H7 (cell line): ENCODE results near the gene TRPV3. TPM values are rescaled to one million over a fixed set of nuclear protein-coding genes. Genes with fewer than 3 reads are reported as not detected.
A peak's percentile ranks its signal among the peaks of the same experiment; 100 is the strongest.

Source experiments
- DNase-seq: peaks from one replicate; pipeline ENCODE4 v3.0.0; 2012
- H3K27me3 ChIP-seq: 2 replicates; pipeline ENCODE4 v1.6.0; 2011; ENCODE audit warnings: mild to moderate bottlenecking, low read length; ENCODE audit not compliant: control insufficient read depth, insufficient read depth
- H3K36me3 ChIP-seq: replicated peaks from 2 replicates; pipeline ENCODE4 v1.5.1; 2011; ENCODE audit warnings: low read length; ENCODE audit not compliant: control insufficient read depth, insufficient read depth
- H3K4me3 ChIP-seq: 2 replicates; pipeline ENCODE4 v1.5.1; 2011; ENCODE audit warnings: low read depth, mild to moderate bottlenecking, control low read depth, low read length, moderate library complexity; ENCODE audit not compliant: insufficient read depth
- total RNA-seq: library from RNA; depleted of rRNA; stranded (reverse); fragments of >200 nt; shearing (Covaris generic); gene quantifications from 2 replicates; pipeline ENCODE4 v1.2.3, GENCODE V29; 2014

Gene TRPV3
- total RNA-seq, 1 experiment from 2014 or later: 0.69 TPM

DNA sequence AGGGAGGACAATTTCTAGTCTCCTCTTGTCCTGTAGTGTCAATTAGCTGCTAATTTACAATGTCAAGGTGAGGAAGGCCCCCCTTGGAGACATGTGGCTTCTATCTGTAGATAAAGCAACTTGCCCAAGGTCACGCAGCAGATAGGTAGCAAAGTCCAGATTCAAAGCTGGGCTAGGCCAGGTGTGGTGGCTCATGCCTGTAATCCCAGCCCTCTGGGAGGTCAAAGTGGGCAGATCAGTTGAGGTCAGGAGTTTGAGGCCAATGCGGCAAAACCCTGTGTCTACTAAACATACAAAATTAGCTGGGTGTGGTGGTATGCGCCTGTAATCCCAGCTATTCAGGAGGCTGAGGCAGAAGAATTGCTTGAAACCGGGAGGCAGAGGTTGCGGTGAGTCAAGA, 11.1 kb downstream of the TRPV3 start:
- Histone ChIP-seq H3K27me3 (no peaks in the 10 kb centered on the region), H3K4me3 (no peak overlapping the region), H3K36me3 (no peaks in the 10 kb centered on the region)
- DNase-seq: no peak

DNA sequence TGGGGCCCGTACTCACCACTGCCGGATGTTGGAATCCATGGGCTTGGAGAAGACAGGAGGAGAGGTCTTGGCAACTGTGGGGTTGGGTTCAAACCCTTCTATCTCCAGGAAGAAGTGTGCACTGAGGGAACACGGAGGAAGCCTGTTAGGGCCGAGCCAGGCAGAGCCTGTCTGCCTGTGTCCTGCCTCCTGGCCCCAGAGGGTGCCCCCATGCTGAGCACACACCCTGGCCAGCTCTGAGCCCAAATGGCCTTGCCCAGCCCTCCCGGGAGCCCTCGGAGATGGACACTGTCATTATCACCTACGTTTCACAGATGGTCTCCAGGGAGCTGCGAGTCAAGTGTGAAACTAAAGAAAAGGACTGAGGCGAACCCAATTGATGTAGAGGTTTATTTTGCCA, 12.5 kb downstream of the TRPV3 start:
- Histone ChIP-seq H3K27me3 (no peaks in the 10 kb centered on the region), H3K36me3 (no peaks in the 10 kb centered on the region), H3K4me3 (no peak overlapping the region)
- DNase-seq: no peak

DNA sequence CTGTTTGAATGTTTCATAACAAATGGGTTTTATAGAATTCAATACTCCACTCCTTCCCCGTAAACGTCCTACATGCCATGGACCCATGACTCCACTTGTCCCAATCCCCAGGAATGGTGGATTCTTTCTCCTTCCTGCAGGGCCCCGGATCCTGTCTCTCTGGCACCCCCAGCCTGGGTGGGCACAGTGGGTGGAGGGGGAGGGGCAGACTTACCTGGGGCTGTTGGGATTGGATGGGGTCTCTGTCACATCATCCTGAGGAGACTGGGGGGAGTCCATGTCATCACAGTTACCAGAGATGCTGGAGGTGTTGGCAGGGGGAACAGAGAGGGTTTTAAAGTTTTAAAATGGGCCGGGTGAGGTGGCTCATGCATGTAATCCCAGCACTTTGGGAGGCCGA, 13.2 kb downstream of the TRPV3 start:
- Histone ChIP-seq H3K4me3 (no peak overlapping the region), H3K36me3 (no peaks in the 10 kb centered on the region), H3K27me3 (no peaks in the 10 kb centered on the region)
- DNase-seq: peak; percentile 52

DNA sequence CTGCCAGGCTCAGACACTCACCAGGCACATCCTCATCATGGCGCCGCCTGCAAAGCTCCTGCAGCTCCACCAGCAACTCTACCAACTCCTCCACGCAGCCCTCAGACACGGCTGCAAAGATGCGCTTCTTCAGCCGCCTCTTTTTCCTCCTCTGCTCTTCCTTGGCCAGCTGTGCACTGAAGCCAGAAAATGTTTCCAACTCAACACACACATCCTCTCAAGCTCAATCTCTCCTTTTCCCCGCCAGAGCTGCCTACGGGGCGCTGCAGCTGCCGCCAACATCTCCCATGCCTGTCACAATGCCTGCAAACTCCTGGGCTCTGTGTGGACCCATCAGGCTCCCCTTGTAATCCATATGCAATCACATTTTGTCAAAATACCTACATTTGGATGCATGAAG, 14.2 kb downstream of the TRPV3 start:
- Histone ChIP-seq H3K36me3 (no peaks in the 10 kb centered on the region), H3K27me3 (no peaks in the 10 kb centered on the region), H3K4me3 (no peak overlapping the region)
- DNase-seq: peak; percentile 21

DNA sequence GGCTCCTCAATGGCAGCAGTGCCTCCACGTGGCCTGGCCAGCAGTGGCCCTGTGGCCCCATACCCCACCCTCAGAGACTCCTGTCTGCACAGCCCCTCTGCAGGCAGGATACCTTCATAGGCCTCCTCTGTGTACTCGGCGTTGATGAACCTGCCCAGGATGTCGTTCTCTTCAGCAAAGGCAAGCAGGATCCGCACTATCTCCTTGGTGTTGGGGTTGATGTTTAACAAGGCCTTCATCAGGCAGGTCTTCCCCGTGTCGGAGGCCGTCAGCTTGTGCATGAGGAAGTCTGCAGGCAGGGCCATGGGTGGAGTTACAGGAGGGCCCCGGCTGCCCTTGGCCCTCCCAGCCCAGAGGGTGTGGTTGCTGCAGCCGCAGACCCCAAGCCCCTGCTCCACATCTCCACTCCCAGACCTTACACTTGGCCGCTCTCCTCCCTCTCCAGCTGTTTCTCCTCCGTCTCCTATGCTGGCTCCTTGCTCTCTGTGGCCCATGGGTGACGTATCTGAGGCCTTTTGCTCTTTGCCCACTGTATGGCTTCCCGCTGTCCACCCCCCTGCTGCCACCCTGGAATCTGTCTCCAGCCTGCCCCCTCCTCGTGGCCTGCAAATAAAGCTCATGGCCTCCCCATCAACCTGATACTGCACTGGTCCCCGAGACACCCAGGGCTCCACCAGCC, 15.1 kb downstream of the TRPV3 start:
- Histone ChIP-seq H3K27me3 (no peaks in the 10 kb centered on the region), H3K4me3 (no peak overlapping the region), H3K36me3 (no peaks in the 10 kb centered on the region)
- no peak for DNase-seq

DNA sequence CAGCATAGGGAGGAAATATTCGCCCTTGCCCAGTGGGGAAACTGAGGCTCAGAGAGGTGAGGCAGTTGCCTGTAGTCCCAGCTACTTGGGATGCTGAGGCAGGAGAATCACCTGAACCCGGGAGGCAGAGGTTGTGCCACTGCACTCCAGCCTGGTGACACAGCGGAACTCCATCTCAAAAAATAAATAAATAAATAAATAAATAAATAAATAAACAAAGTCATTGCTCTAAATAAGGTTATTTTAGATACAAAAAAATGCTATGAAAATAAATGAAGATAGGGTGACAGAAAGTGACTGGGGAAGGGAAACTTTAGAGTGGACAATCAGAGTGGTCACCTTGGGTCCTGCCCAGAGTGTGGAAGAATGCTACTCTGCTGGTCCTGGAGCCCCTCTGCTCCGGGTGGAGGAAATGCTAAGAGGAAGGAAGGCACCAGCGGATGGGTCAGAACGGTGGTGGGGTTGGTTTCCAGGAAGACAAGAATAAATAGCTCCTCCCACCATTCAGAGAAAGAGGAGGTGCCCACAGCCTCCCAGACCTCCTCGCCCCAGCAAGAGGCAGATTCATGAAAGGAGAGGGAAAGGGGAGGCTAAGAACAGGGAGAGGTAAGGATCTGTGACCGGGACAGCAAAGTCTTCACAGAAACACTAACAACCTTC, 17.6 kb downstream of the TRPV3 start:
- no peak overlapping the region for H3K4me3 ChIP-seq
- no peaks in the 10 kb centered on the region for H3K36me3 ChIP-seq
- peak; percentile 55 for DNase-seq
- no peaks in the 10 kb centered on the region for H3K27me3 ChIP-seq

DNA sequence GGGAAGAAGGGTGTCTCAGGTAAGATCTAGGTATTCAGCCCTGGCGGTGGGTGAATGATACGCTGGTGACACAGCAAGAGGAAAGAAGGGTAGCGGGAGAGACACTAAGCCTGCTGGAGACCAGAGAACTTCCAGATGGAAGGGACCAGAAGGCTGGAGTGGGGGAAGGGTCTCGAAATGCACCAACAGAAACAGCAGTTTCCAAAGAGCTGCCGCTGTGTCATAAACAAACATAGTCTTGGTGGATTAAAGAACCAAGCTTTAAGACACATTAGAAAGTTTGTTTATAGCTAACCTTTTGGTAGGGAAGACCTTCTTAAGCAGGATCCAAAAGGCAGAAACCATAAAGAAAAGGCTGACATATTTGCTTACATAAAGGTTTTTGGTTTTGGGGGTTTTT, 20.9 kb downstream of the TRPV3 start:
- H3K36me3 ChIP-seq: no peaks in the 10 kb centered on the region
- H3K4me3 ChIP-seq: no peak overlapping the region

DNA sequence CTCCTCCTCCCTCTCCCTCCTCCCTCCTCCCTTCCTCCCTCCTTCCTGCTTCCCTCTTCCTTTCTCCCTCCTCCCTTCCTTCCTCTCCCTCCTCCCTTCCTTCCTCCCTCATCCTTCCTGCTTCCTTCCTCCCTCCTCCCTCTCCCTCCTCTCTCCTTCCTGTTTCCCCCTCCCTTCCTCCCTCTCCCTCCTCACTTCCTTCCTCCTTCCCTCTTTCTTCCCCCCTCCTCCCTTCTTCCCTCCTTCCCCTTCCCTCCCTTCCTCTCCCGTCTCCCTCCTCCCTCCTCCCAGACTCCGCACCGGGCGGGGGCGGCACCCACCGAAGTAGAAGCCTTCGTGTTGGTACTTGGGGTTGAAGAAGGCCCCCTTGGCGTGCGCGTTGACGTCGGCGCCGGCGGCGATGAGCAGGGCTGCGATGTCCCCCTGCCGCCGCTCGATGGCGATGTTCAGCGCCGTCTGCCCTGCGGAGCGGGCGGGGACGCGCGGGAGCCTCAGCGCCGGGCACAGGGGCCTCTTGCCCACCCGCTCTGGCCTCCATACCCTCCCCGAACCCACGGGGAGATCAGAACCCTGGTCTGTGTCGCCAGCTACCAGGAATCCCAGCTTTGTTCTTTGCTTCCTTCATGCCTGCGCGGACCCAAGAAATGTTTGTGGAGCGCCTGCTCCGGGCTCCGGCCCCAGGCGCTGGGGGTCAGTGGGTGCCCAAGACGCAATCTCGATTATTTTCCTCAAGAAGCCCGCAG, 22.2 kb downstream of the TRPV3 start:
- no peaks in the 10 kb centered on the region for H3K36me3 ChIP-seq
- H3K27me3 ChIP-seq: no peaks in the 10 kb centered on the region
- peak overlapping the region; percentile 45 for H3K4me3 ChIP-seq
- peak; percentile 95 for DNase-seq

More for the DNA sequence above, 20.9 kb downstream of the TRPV3 start:
- no peaks in the 10 kb centered on the region for H3K27me3 ChIP-seq
- DNase-seq: no peak

DNA sequence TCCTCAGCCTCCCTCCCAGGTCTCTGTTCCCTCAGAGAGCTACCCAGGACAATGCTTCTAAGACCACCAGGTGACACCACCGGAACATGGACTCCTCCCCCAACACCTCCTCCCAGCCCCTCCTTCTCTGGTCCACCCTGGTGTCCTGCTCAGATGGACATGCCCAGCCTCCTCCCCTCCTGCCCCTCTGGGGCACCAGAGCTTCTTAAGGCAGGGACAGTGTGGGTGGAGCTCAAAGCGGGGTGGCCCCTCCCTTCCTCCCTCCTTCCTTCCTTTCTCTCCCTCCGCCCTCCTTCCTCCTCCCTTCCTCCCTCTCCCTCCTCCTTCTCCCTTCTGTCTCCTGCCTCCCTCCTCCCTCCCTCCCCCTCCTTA, 22.7 kb downstream of the TRPV3 start:
- no peaks in the 10 kb centered on the region for H3K36me3 ChIP-seq
- DNase-seq: peak; percentile 80
- no peak overlapping the region for H3K4me3 ChIP-seq
- H3K27me3 ChIP-seq: no peaks in the 10 kb centered on the region

DNA sequence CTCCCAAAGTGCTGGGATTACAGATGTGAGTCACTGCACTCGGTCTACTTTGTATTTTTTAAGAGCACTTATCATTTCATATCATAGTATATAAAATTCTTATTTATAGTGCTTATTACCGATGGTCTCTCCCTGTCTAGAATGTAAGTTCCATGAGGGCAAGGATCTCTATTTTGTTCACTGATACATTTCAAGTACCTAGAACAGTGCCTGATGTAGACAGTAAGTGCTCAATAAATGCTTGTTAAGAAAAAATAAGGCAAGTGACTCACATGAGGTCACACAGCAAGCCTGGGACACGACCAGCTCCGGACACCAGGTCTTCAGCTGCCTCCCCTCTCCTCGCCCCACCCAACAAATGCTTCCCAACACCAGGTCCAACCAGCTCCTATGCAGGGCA, 23.9 kb downstream of the TRPV3 start:
- no peak overlapping the region for H3K4me3 ChIP-seq
- no peaks in the 10 kb centered on the region for H3K27me3 ChIP-seq
- no peaks in the 10 kb centered on the region for H3K36me3 ChIP-seq
- DNase-seq: no peak

DNA sequence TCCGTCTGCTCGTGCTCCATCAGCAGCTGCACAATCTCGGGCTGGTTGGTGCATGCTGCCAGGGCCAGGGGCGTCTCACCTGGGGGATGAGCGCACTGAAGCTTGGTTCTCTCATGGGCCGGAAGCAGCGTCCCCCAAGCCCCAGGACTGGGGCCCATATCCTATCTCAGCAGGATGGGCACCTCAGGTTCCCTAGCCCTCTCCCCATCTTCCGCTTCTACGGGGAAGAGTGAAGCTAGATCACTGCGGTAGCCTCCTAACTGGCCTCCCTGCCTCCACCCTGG, 24.8 kb downstream of the TRPV3 start:
- Histone ChIP-seq H3K4me3 (no peak overlapping the region), H3K36me3 (no peaks in the 10 kb centered on the region), H3K27me3 (no peaks in the 10 kb centered on the region)
- DNase-seq: no peak

DNA sequence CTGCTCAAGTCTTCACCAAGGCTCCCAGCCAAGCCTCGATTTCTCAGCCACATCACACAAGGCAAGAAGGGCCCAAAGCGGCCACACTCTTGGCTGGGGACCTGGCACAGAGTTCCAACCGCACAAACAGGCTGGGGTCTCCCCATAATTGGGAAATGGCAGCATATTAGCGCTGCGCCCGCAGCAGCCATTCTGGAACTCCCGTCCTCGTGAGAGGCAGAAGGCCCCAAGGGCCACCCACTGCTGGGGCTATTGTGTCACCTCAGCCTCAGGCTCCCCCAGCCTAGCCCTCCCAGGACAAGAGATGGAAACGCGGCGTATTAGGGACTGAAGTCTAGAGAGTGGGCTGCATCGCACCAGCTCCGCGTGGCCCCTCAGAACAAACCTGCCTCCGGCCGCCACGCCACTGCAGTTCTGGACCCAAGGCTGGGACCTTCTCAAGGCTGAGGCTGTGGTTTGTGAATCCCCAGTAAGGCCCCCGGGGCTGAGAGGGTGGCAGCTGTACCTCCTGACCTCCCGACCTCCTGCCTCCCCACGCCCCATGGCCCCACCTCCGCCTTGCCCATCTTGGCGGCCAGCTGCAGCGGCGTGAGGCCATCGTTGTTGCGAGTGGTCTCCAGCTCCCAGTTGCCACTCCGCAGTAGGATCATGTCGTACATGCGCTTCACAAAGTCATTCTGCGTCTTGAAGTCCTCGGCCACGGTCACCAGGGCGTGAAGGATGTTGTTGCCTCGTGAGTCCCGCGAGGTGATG, 25.3 kb downstream of the TRPV3 start:
- Histone ChIP-seq H3K36me3 (no peaks in the 10 kb centered on the region), H3K27me3 (no peaks in the 10 kb centered on the region), H3K4me3 (no peak overlapping the region)
- peak; percentile 38 for DNase-seq

DNA sequence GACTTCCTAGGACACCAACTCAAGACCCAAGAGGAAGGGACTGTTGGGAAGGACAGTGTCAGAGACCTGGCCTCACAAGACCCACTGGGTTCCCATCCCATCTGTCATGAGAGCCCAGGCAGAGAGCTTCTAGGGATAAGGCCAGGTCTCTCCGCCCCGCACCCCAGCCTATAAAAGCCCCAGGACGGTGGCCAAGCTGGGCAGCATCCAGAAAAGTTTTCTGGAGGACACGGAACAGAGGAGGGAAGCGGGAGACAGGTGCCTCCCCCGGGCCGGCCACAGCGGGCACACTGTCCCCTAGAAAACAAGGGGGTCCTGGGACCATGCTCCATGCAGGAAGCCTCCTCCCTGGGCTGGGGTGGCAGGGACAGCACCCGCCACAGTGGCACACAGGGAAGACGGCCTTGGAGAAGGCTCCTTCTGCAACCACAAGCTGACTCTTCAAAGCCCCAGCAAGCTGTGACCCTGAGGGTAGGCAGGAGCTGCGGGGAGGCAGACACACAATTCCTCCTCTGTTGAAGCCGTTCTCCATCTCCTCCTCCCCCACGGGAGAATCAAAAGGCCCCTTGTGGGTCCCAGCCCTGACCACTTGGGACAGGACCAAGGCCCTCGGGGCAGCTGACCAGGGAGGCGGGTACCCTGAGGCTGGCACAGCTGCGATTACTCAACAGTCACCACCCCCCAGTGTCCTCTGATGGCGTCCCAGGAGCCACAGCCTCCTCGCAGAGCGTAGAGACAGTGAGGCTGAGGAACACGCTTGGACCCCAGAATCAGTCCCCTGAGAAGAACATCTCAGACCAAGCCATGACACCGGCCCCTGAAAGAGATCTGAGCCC, 26.1 kb downstream of the TRPV3 start:
- peak; percentile 44 for DNase-seq
- H3K4me3 ChIP-seq: no peak overlapping the region
- H3K27me3 ChIP-seq: no peaks in the 10 kb centered on the region
- no peaks in the 10 kb centered on the region for H3K36me3 ChIP-seq
